ENCODE results near the gene HSDL1. TPM values are rescaled to one million over a fixed set of nuclear protein-coding genes. Genes with fewer than 3 reads are reported as not detected.

HSDL1 gene
- total RNA-seq, 1 donor from 2014 or later: 47.7 TPM

DNA sequence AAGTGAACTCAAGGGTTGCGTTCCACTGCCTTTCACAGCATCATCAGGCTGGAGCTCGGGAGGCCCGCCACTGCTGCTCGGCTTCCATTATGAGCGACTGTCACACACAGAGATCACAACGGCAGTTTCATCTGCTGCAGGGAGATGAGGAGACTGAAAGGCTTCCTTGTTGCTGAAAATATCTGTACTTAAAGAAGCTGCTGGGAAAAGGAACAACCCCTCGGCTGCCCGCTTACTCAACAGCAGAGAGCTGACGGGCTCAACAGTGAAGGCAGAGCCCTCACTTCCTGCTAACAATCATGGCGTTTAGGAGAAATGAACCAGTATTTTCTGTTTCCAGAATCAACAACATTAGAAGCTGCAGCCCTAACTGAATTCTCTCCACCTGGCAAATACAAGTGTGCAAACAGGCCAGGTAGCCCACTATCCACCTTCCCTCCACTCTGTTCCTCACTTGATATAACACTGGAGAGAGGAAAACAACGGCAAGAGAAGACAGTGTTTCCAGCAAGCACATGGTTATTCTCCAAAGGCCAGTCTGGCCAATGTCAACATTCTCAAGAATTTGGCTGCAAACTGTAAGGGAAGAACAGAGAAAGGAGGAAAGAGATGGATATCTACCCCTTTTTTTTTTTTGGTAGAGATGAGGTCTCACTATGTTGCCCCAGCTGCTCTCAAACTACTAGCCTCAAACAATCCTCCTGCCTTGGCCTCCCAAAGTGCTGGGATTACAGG lies 62.0 kb downstream of the HSDL1 start:
- no peaks in the 10 kb centered on the region for H3K27me3 Mint-ChIP-seq
- H3K9me3 Mint-ChIP-seq (ENCODE audit: low read depth): no peaks in the 10 kb centered on the region
- no peaks in the 10 kb centered on the region for H3K4me1 Mint-ChIP-seq (ENCODE audit: low read depth)
- peaks cover 16% of the 10 kb centered on the region for H3K36me3 Mint-ChIP-seq (ENCODE audit: insufficient read depth)
- TF ChIP-seq, protein P1, sequence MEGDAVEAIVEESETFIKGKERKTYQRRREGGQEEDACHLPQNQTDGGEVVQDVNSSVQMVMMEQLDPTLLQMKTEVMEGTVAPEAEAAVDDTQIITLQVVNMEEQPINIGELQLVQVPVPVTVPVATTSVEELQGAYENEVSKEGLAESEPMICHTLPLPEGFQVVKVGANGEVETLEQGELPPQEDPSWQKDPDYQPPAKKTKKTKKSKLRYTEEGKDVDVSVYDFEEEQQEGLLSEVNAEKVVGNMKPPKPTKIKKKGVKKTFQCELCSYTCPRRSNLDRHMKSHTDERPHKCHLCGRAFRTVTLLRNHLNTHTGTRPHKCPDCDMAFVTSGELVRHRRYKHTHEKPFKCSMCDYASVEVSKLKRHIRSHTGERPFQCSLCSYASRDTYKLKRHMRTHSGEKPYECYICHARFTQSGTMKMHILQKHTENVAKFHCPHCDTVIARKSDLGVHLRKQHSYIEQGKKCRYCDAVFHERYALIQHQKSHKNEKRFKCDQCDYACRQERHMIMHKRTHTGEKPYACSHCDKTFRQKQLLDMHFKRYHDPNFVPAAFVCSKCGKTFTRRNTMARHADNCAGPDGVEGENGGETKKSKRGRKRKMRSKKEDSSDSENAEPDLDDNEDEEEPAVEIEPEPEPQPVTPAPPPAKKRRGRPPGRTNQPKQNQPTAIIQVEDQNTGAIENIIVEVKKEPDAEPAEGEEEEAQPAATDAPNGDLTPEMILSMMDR (IDR thresholded peaks at IDR 0.05; ENCODE audit: unreplicated experiment): no peak
- H3K27ac Mint-ChIP-seq: no peak overlapping the region
- no peak for DNase-seq (ENCODE audit: low spot score, unreplicated experiment)
- H3K4me3 Mint-ChIP-seq (ENCODE audit: low read depth): no peak overlapping the region

DNA sequence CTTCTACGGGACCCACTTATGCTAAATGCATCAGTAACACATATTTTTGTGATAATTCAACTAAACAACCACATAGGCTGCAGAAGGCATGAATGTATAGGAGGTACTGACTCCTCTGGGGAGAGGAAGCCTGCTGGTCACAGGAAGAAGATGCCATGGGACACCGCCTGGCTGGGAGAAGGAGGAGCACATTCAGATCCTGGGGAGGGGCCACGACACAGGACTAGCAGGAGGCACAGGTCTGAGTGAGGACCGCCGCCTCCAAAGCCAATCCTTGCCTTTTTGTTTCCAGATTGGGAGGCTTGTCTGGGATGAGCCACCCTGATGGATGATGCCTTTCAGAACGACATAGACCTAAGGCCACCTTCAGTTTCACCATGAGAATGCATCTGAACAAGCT lies 62.9 kb downstream of the HSDL1 start:
- Mint-ChIP-seq H3K36me3 (ENCODE audit: insufficient read depth) (peaks cover 22% of the 10 kb centered on the region), H3K4me1 (ENCODE audit: low read depth) (no peaks in the 10 kb centered on the region), H3K27ac (no peak overlapping the region), H3K9me3 (ENCODE audit: low read depth) (no peaks in the 10 kb centered on the region), H3K4me3 (ENCODE audit: low read depth) (no peak overlapping the region), H3K27me3 (no peaks in the 10 kb centered on the region)
- TF ChIP-seq, protein P1 (IDR thresholded peaks at IDR 0.05; ENCODE audit: unreplicated experiment): no peak
- no peak for DNase-seq (ENCODE audit: low spot score, unreplicated experiment)

DNA sequence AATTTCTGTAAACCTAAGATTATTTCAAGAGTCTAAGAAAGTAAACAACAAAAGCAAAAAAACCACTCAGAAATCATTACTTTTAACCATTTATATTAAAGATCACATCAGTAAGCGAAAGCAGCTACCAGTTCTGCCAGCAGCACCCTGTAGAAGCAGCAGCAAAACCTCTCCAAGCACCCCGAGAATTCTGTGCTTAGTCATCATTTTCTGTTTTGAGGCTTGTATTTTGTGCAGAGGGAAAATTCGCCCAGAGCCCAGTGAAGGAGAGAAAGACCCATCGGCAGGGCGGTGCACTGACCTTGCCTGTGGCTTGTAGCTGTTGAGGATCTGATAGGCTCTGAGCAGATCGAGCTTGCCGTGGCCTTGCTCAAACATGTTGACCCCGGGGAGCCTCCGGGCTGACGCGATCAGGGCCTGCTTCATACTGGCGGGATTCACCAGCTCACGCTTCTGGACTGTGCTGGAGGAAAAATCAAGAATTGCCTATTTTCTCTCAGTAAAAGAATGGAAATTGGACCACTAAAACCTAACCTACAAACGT lies 63.5 kb downstream of the HSDL1 start:
- Mint-ChIP-seq H3K4me3 (ENCODE audit: low read depth) (no peak overlapping the region), H3K4me1 (ENCODE audit: low read depth) (no peaks in the 10 kb centered on the region), H3K27me3 (no peaks in the 10 kb centered on the region), H3K9me3 (ENCODE audit: low read depth) (no peaks in the 10 kb centered on the region), H3K36me3 (ENCODE audit: insufficient read depth) (peaks cover 24% of the 10 kb centered on the region), H3K27ac (peak overlapping the region; percentile 34)
- TF ChIP-seq, protein P1 (IDR thresholded peaks at IDR 0.05; ENCODE audit: unreplicated experiment): no peak
- no peak for DNase-seq (ENCODE audit: low spot score, unreplicated experiment)

DNA sequence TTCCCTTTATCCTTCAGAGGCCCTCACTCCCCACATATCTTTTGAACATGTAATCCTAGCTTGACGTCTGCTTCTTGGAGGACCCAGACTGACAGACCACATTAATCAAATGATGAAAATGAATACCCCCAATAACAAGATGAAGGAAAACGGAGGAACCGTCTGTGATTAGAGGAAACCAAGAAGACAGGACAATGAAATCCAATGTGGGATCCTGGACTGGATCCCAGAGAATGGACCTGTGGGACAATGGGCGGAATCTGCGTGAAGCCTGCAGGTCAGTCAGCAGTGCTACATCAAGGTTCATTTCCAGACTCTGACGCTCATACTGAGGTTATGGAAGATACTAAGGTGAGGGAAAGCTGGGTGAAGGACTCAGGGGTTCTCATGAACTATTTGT lies 64.2 kb downstream of the HSDL1 start:
- Mint-ChIP-seq H3K9me3 (ENCODE audit: low read depth) (no peaks in the 10 kb centered on the region), H3K4me3 (ENCODE audit: low read depth) (no peak overlapping the region), H3K27ac (peak overlapping the region; percentile 34), H3K36me3 (ENCODE audit: insufficient read depth) (peaks cover 28% of the 10 kb centered on the region), H3K4me1 (ENCODE audit: low read depth) (no peaks in the 10 kb centered on the region), H3K27me3 (no peaks in the 10 kb centered on the region)
- TF ChIP-seq, protein P1 (IDR thresholded peaks at IDR 0.05; ENCODE audit: unreplicated experiment): no peak
- DNase-seq (ENCODE audit: low spot score, unreplicated experiment): no peak

DNA sequence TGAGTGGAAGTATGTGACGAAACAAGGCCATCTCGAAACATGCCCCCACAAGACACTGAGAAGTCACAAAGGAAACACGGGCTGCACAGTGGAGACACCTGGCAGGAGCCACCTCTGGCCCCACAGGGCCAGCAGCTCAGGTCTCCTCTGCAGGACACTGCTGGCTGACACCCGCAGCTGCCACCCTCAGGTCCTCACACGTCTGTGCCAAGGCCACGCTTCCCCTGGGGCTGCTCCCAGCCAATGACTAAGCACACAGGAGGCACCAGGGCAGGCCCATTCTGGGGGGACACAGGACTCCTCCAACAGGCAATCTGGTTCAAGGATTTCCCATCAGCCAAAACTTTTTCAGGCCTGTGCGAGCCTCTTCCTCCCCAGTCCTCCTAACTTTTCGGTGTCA lies 64.6 kb downstream of the HSDL1 start:
- Mint-ChIP-seq H3K9me3 (ENCODE audit: low read depth) (no peaks in the 10 kb centered on the region), H3K4me3 (ENCODE audit: low read depth) (no peak overlapping the region), H3K27ac (no peak overlapping the region), H3K36me3 (ENCODE audit: insufficient read depth) (peaks cover 28% of the 10 kb centered on the region), H3K4me1 (ENCODE audit: low read depth) (no peaks in the 10 kb centered on the region), H3K27me3 (no peaks in the 10 kb centered on the region)
- TF ChIP-seq, protein P1 (IDR thresholded peaks at IDR 0.05; ENCODE audit: unreplicated experiment): no peak
- DNase-seq (ENCODE audit: low spot score, unreplicated experiment): no peak
